Fibroblast of skin of right biceps (primary cell): ENCODE data around the gene FLOT2.
"Not testable (repeated sequence)": the region's sequence is repeated elsewhere in the genome, so short reads cannot be mapped to it uniquely, and the experiment has no call there.

ENCODE experiments used
- DNase-seq: peaks from one replicate; pipeline ENCODE4 v3.0.0-alpha.2; 2013

The FLOT2 gene

GRCh38 chr17:28916302-28916934, 18.9 kb upstream of the FLOT2 start:
- peak; percentile 36 for DNase-seq

- no peak for DNase-seq
Observed at GRCh38 chr17:28912938-28913333, 15.4 kb upstream of the FLOT2 start.

GRCh38 chr17:28912281-28912937, 14.9 kb upstream of the FLOT2 start:
- no peak for DNase-seq

GRCh38 chr17:28911411-28912045, 14.0 kb upstream of the FLOT2 start:
- DNase-seq = no peak

- no peak for DNase-seq
Observed at GRCh38 chr17:28910534-28910933, 13.0 kb upstream of the FLOT2 start.

- DNase-seq = peak; percentile 65
Observed at GRCh38 chr17:28908640-28909167, 11.2 kb upstream of the FLOT2 start.

GRCh38 chr17:28907709-28908475, 10.4 kb upstream of the FLOT2 start:
- no peak for DNase-seq

- DNase-seq = no peak
Observed at GRCh38 chr17:28906706-28907438, 9.3 kb upstream of the FLOT2 start.

GRCh38 chr17:28906276-28906675, 8.7 kb upstream of the FLOT2 start:
- DNase-seq = no peak

- DNase-seq = no peak
Observed at GRCh38 chr17:28904800-28905199, 7.3 kb upstream of the FLOT2 start.

GRCh38 chr17:28903546-28903841, 6.0 kb upstream of the FLOT2 start:
- DNase-seq = not testable (repeated sequence)

GRCh38 chr17:28902819-28903545, 5.4 kb upstream of the FLOT2 start, which contains the start of gene DHRS13:
TSS of gene DHRS13 (minus strand) at chr17:28903079. CDS start at chr17:28902944, 135 bp downstream.
- DNase-seq = peak; percentile 89

- DNase-seq = peak; percentile 34
Observed at GRCh38 chr17:28901866-28902818, 4.6 kb upstream of the FLOT2 start.

- DNase-seq = no peak
Observed at GRCh38 chr17:28900986-28901726, 3.6 kb upstream of the FLOT2 start.

GRCh38 chr17:28899212-28899815, 1.8 kb upstream of the FLOT2 start:
- DNase-seq = no peak

GRCh38 chr17:28898527-28898955, 1.0 kb upstream of the FLOT2 start:
- no peak for DNase-seq

- no peak for DNase-seq
Observed at GRCh38 chr17:28897769-28898526, 415 bp upstream of the FLOT2 start.

- DNase-seq = no peak
Observed at GRCh38 chr17:28896491-28896883, 1.0 kb downstream of the FLOT2 start.
